A673 (cell line): ENCODE data around the gene FMR1.

Experiments
- EZH2 ChIP-seq: fragments of 200-600 bp; sonication (generic); IDR thresholded peaks from 2 replicates; pipeline ENCODE4 v1.6.1; 2017; ENCODE audit warnings: borderline replicate concordance, low read depth, mild to moderate bottlenecking, mixed read lengths, antibody characterized with exemption, low read length; ENCODE audit not compliant: poor library complexity, severe bottlenecking
- TF ChIP-seq, protein P1 (sequence below): fragments of 300-800, 200-600 bp; sonication (generic); conservative IDR thresholded peaks from 2 replicates; pipeline ENCODE4 v1.5.1; 2017; ENCODE audit warnings: low read depth, mild to moderate bottlenecking, antibody characterized with exemption, low read length, moderate library complexity, mixed read lengths

DNA sequence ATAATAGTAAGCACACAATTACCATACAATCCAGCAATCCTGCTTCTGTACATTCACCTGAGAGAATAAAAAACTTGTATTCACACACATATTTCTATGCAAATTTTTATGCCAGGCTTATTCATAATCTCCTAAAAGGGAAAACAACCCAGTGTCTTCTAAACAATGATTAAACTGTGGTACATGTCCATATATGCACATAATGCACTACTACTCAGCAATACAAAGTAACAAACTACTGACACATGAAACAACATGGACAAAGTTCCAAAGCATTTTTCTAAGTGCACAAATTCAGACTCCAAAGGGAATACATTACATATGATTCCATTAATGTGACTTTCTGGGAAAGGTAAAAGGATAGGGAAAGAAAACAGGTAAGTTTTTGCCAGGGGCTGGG, 18.0 kb upstream of the FMR1 start:
- TF ChIP-seq, protein P1, sequence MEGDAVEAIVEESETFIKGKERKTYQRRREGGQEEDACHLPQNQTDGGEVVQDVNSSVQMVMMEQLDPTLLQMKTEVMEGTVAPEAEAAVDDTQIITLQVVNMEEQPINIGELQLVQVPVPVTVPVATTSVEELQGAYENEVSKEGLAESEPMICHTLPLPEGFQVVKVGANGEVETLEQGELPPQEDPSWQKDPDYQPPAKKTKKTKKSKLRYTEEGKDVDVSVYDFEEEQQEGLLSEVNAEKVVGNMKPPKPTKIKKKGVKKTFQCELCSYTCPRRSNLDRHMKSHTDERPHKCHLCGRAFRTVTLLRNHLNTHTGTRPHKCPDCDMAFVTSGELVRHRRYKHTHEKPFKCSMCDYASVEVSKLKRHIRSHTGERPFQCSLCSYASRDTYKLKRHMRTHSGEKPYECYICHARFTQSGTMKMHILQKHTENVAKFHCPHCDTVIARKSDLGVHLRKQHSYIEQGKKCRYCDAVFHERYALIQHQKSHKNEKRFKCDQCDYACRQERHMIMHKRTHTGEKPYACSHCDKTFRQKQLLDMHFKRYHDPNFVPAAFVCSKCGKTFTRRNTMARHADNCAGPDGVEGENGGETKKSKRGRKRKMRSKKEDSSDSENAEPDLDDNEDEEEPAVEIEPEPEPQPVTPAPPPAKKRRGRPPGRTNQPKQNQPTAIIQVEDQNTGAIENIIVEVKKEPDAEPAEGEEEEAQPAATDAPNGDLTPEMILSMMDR: no peak
- no peak for TF ChIP-seq EZH2
